HEK293 (cell line): Measurements from ENCODE around the gene SLFN5.

Experiments used
- GFI1B ChIP-seq: fragments of 450-650 bp; formaldehyde crosslinking; IDR thresholded peaks from 2 replicates; pipeline ENCODE4 v1.5.1; 2016; ENCODE audit warnings: missing biosample characterization, missing genetic modification characterization
- KLF16 ChIP-seq: fragments of 450-650 bp; formaldehyde crosslinking; IDR thresholded peaks from 2 replicates; pipeline ENCODE4 v1.5.1; 2017; ENCODE audit warnings: missing biosample characterization, missing genetic modification characterization
- SETDB1 ChIP-seq: IDR thresholded peaks from one replicate; pipeline ENCODE4 v1.6.1; 2017; ENCODE audit warnings: mild to moderate bottlenecking, low read length, moderate library complexity, mixed read lengths; ENCODE audit not compliant: insufficient read length
- SP3 ChIP-seq: fragments of 450-650 bp; formaldehyde crosslinking; IDR thresholded peaks from 2 replicates; pipeline ENCODE4 v1.5.1; 2016; ENCODE audit warnings: missing biosample characterization, missing genetic modification characterization
- ZEB2 ChIP-seq: fragments of 450-650 bp; formaldehyde crosslinking; IDR thresholded peaks from 2 replicates; pipeline ENCODE4 v1.5.1; 2016; ENCODE audit warnings: missing biosample characterization, missing genetic modification characterization
- ZNF114 ChIP-seq: fragments of 450-650 bp; formaldehyde crosslinking; IDR thresholded peaks from 2 replicates; pipeline ENCODE4 v1.5.0; 2017; ENCODE audit warnings: missing biosample characterization, missing genetic modification characterization
- ZNF121 ChIP-seq: fragments of 450-650 bp; formaldehyde crosslinking; IDR thresholded peaks from 2 replicates; pipeline ENCODE4 v1.5.1; 2016; ENCODE audit warnings: missing biosample characterization, missing genetic modification characterization
- ZNF132 ChIP-seq: fragments of 450-650 bp; formaldehyde crosslinking; IDR thresholded peaks from 2 replicates; pipeline ENCODE4 v1.5.1; 2017; ENCODE audit warnings: missing biosample characterization, missing genetic modification characterization, borderline replicate concordance
- ZNF19 ChIP-seq: fragments of 450-650 bp; formaldehyde crosslinking; IDR thresholded peaks from 2 replicates; pipeline ENCODE4; 2016; ENCODE audit warnings: missing biosample characterization, missing genetic modification characterization, low read depth
- ZNF239 ChIP-seq: fragments of 450-650 bp; formaldehyde crosslinking; IDR thresholded peaks from 2 replicates; pipeline ENCODE4 v1.5.1; 2016; ENCODE audit warnings: missing biosample characterization, missing genetic modification characterization
- ZNF24 ChIP-seq: fragments of 450-650 bp; formaldehyde crosslinking; IDR thresholded peaks from 2 replicates; pipeline ENCODE4 v1.5.1; 2016; ENCODE audit warnings: missing biosample characterization, missing genetic modification characterization
- ZNF292 ChIP-seq: fragments of 450-650 bp; formaldehyde crosslinking; IDR thresholded peaks from 2 replicates; pipeline ENCODE4 v1.5.1; 2016; ENCODE audit warnings: low read depth, missing biosample characterization, missing genetic modification characterization, borderline replicate concordance
- ZNF391 ChIP-seq: fragments of 450-650 bp; formaldehyde crosslinking; IDR thresholded peaks from 2 replicates; pipeline ENCODE4 v1.5.1; 2016; ENCODE audit warnings: low read depth, missing biosample characterization, missing genetic modification characterization, borderline replicate concordance
- ZNF433 ChIP-seq: fragments of 450-650 bp; formaldehyde crosslinking; IDR thresholded peaks from 2 replicates; pipeline ENCODE4 v1.5.1; 2016; ENCODE audit warnings: missing biosample characterization, missing genetic modification characterization, low read depth
- ZNF530 ChIP-seq: fragments of 450-650 bp; formaldehyde crosslinking; IDR thresholded peaks from 2 replicates; pipeline ENCODE4 v1.5.1; 2016; ENCODE audit warnings: low read depth, missing biosample characterization, missing genetic modification characterization
- ZNF548 ChIP-seq: fragments of 450-650 bp; formaldehyde crosslinking; IDR thresholded peaks from 2 replicates; pipeline ENCODE4 v1.5.1; 2016; ENCODE audit warnings: missing biosample characterization, missing genetic modification characterization
- ZNF626 ChIP-seq: fragments of 450-650 bp; sonication (Bioruptor Pico); formaldehyde crosslinking; IDR thresholded peaks from 2 replicates; pipeline ENCODE4 v1.5.1; 2018; ENCODE audit warnings: missing biosample characterization, missing genetic modification characterization, inconsistent platforms
- ZNF660 ChIP-seq: fragments of 450-650 bp; IDR thresholded peaks from 2 replicates; pipeline ENCODE4 v1.5.1; 2018; ENCODE audit warnings: missing biosample characterization, mild to moderate bottlenecking, missing genetic modification characterization
- ZNF707 ChIP-seq: fragments of 450-650 bp; formaldehyde crosslinking; IDR thresholded peaks from 2 replicates; pipeline ENCODE4 v1.5.1; 2016; ENCODE audit warnings: missing biosample characterization, missing genetic modification characterization
- ZNF768 ChIP-seq: fragments of 450-650 bp; formaldehyde crosslinking; IDR thresholded peaks from 2 replicates; pipeline ENCODE4 v1.5.1; 2018; ENCODE audit warnings: missing biosample characterization, mild to moderate bottlenecking, missing genetic modification characterization
- ZNF843 ChIP-seq: fragments of 450-650 bp; formaldehyde crosslinking; IDR thresholded peaks from 2 replicates; pipeline ENCODE4 v1.5.1; 2016; ENCODE audit warnings: missing biosample characterization, missing genetic modification characterization
- TF ChIP-seq, protein P1 (sequence below): fragments of 450-650 bp; formaldehyde crosslinking; IDR thresholded peaks from 2 replicates; pipeline ENCODE4 v1.5.1; 2016; ENCODE audit warnings: missing biosample characterization, missing genetic modification characterization
- TF ChIP-seq, protein P2 (sequence below): fragments of 450-650 bp; formaldehyde crosslinking; IDR thresholded peaks from 2 replicates; pipeline ENCODE4 v1.5.1; 2016; ENCODE audit warnings: missing biosample characterization, missing genetic modification characterization, borderline replicate concordance
- TF ChIP-seq, protein P3 (sequence below): fragments of 450-650 bp; formaldehyde crosslinking; IDR thresholded peaks from 2 replicates; pipeline ENCODE4 v1.5.1; 2016; ENCODE audit warnings: missing biosample characterization, missing genetic modification characterization
- TF ChIP-seq, protein P4 (sequence below): fragments of 450-650 bp; formaldehyde crosslinking; IDR thresholded peaks from 2 replicates; pipeline ENCODE4 v1.5.1; 2016; ENCODE audit warnings: missing biosample characterization, missing genetic modification characterization, low read depth
- TF ChIP-seq, protein P5 (sequence below): fragments of 450-650 bp; formaldehyde crosslinking; IDR thresholded peaks from 2 replicates; pipeline ENCODE4 v1.5.1; 2016; ENCODE audit warnings: missing biosample characterization, missing genetic modification characterization
- TF ChIP-seq, protein P6 (sequence below): fragments of 450-650 bp; formaldehyde crosslinking; IDR thresholded peaks from 2 replicates; pipeline ENCODE4 v1.5.1; 2017; ENCODE audit warnings: missing biosample characterization, missing genetic modification characterization

The SLFN5 gene

DNA sequence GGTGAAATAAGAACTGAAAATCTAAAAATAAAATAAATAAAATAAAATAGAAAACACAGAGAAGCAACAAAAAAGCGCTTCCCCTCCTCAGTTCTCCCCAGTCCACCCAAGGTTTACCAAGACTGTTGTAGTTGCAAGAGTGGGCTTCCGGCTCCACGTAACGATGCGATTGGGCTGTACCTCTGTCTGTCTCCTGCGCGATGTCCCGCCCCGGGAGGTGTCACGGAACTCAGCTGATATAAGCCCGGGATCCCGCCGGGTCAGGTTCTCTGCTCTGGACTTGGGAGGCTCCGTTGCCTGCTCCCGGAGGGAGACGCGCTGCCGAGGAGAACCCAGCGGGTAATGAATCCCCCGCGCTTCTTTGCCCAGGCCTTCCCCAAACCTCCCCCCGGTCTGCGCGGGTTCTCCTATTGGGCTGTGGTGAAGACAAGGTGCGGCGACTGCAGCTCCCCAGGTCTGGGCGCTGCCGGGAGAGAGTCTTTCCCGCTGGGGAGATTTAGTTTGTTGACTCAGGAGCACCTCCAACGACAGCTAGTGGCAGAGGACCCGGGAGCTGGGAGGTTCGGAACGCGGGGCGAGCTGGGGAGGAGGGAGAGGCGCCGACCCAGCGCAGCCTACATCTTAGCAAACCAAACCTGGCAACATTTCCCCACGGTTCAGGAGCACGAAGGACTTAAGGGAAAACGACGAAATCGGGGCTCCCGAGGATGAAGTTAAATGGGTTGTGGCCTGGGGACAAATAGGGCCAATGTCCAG is at the start of gene SLFN5 (continued):
- TF ChIP-seq, protein P1, sequence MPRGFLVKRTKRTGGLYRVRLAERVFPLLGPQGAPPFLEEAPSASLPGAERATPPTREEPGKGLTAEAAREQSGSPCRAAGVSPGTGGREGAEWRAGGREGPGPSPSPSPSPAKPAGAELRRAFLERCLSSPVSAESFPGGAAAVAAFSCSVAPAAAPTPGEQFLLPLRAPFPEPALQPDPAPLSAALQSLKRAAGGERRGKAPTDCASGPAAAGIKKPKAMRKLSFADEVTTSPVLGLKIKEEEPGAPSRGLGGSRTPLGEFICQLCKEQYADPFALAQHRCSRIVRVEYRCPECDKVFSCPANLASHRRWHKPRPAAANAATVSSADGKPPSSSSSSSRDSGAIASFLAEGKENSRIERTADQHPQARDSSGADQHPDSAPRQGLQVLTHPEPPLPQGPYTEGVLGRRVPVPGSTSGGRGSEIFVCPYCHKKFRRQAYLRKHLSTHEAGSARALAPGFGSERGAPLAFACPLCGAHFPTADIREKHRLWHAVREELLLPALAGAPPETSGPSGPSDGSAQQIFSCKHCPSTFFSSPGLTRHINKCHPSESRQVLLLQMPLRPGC (tag by site-specific recombination), result peak; percentile 41; the same call in 1 of the 2 replicates
- no peak for TF ChIP-seq ZNF843
- TF ChIP-seq ZNF548 (tag by site-specific recombination), result no peak
- no peak for TF ChIP-seq ZNF626 (tag by site-specific recombination)
- TF ChIP-seq ZNF433 (tag by site-specific recombination), result no peak
- TF ChIP-seq ZNF239, result no peak
- no peak for TF ChIP-seq ZNF768 (tag by site-specific recombination)
- TF ChIP-seq ZNF292 (tag by site-specific recombination), result no peak
- TF ChIP-seq GFI1B (tag by site-specific recombination), result no peak
- TF ChIP-seq ZNF132 (tag by site-specific recombination), result no peak
- no peak for TF ChIP-seq ZNF24 (tag by site-specific recombination)
- TF ChIP-seq KLF16 (tag by site-specific recombination), result peak; percentile 50
- TF ChIP-seq, protein P2, sequence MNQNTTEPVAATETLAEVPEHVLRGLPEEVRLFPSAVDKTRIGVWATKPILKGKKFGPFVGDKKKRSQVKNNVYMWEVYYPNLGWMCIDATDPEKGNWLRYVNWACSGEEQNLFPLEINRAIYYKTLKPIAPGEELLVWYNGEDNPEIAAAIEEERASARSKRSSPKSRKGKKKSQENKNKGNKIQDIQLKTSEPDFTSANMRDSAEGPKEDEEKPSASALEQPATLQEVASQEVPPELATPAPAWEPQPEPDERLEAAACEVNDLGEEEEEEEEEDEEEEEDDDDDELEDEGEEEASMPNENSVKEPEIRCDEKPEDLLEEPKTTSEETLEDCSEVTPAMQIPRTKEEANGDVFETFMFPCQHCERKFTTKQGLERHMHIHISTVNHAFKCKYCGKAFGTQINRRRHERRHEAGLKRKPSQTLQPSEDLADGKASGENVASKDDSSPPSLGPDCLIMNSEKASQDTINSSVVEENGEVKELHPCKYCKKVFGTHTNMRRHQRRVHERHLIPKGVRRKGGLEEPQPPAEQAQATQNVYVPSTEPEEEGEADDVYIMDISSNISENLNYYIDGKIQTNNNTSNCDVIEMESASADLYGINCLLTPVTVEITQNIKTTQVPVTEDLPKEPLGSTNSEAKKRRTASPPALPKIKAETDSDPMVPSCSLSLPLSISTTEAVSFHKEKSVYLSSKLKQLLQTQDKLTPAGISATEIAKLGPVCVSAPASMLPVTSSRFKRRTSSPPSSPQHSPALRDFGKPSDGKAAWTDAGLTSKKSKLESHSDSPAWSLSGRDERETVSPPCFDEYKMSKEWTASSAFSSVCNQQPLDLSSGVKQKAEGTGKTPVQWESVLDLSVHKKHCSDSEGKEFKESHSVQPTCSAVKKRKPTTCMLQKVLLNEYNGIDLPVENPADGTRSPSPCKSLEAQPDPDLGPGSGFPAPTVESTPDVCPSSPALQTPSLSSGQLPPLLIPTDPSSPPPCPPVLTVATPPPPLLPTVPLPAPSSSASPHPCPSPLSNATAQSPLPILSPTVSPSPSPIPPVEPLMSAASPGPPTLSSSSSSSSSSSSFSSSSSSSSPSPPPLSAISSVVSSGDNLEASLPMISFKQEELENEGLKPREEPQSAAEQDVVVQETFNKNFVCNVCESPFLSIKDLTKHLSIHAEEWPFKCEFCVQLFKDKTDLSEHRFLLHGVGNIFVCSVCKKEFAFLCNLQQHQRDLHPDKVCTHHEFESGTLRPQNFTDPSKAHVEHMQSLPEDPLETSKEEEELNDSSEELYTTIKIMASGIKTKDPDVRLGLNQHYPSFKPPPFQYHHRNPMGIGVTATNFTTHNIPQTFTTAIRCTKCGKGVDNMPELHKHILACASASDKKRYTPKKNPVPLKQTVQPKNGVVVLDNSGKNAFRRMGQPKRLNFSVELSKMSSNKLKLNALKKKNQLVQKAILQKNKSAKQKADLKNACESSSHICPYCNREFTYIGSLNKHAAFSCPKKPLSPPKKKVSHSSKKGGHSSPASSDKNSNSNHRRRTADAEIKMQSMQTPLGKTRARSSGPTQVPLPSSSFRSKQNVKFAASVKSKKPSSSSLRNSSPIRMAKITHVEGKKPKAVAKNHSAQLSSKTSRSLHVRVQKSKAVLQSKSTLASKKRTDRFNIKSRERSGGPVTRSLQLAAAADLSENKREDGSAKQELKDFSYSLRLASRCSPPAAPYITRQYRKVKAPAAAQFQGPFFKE (tag by site-specific recombination), result no peak
- TF ChIP-seq ZNF530 (tag by site-specific recombination), result no peak
- TF ChIP-seq ZNF660 (tag by site-specific recombination), result peak; percentile 16; the same call in 1 of the 2 replicates
- TF ChIP-seq, protein P3, sequence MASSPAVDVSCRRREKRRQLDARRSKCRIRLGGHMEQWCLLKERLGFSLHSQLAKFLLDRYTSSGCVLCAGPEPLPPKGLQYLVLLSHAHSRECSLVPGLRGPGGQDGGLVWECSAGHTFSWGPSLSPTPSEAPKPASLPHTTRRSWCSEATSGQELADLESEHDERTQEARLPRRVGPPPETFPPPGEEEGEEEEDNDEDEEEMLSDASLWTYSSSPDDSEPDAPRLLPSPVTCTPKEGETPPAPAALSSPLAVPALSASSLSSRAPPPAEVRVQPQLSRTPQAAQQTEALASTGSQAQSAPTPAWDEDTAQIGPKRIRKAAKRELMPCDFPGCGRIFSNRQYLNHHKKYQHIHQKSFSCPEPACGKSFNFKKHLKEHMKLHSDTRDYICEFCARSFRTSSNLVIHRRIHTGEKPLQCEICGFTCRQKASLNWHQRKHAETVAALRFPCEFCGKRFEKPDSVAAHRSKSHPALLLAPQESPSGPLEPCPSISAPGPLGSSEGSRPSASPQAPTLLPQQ, result no peak
- TF ChIP-seq ZNF391 (tag by site-specific recombination), result peak; percentile 41; the same call in 1 of the 2 replicates
- TF ChIP-seq, protein P4, sequence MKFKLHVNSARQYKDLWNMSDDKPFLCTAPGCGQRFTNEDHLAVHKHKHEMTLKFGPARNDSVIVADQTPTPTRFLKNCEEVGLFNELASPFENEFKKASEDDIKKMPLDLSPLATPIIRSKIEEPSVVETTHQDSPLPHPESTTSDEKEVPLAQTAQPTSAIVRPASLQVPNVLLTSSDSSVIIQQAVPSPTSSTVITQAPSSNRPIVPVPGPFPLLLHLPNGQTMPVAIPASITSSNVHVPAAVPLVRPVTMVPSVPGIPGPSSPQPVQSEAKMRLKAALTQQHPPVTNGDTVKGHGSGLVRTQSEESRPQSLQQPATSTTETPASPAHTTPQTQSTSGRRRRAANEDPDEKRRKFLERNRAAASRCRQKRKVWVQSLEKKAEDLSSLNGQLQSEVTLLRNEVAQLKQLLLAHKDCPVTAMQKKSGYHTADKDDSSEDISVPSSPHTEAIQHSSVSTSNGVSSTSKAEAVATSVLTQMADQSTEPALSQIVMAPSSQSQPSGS (tag by site-specific recombination), result no peak
- no peak for TF ChIP-seq ZNF707 (tag by site-specific recombination)
- peak; percentile 59 for TF ChIP-seq SP3 (tag by site-specific recombination)
- no peak for TF ChIP-seq ZNF114 (tag by site-specific recombination)
- TF ChIP-seq, protein P5, sequence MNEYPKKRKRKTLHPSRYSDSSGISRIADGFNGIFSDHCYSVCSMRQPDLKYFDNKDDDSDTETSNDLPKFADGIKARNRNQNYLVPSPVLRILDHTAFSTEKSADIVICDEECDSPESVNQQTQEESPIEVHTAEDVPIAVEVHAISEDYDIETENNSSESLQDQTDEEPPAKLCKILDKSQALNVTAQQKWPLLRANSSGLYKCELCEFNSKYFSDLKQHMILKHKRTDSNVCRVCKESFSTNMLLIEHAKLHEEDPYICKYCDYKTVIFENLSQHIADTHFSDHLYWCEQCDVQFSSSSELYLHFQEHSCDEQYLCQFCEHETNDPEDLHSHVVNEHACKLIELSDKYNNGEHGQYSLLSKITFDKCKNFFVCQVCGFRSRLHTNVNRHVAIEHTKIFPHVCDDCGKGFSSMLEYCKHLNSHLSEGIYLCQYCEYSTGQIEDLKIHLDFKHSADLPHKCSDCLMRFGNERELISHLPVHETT (tag by site-specific recombination), result no peak
- TF ChIP-seq ZEB2 (tag by site-specific recombination), result peak; percentile 27; the same call in 1 of the 2 replicates
- no peak for TF ChIP-seq ZNF19
- TF ChIP-seq, protein P6, sequence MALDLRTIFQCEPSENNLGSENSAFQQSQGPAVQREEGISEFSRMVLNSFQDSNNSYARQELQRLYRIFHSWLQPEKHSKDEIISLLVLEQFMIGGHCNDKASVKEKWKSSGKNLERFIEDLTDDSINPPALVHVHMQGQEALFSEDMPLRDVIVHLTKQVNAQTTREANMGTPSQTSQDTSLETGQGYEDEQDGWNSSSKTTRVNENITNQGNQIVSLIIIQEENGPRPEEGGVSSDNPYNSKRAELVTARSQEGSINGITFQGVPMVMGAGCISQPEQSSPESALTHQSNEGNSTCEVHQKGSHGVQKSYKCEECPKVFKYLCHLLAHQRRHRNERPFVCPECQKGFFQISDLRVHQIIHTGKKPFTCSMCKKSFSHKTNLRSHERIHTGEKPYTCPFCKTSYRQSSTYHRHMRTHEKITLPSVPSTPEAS, result no peak
- no peak for TF ChIP-seq SETDB1
- TF ChIP-seq ZNF121, result no peak
